Upper lobe of right lung (tissue), 1 donor: ENCODE data around the gene B3GAT3. TPM values are rescaled to one million over a fixed set of nuclear protein-coding genes. Genes with fewer than 3 reads are reported as not detected.

ENCODE experiments used
- ATAC-seq: fragments of 200-7000 bp; cut with Tn5 transposase; one replicate; pipeline ENCODE4 v1.9.1; 2020; ENCODE audit warnings: mild to moderate bottlenecking, moderate library complexity
- DNase-seq: peaks from one replicate; pipeline ENCODE4 v3.0.0-alpha.2; 2020
- H3K27ac ChIP-seq: fragments of 200-600 bp; one replicate; pipeline ENCODE4 v1.8.0; 2022
- H3K27me3 ChIP-seq: fragments of 200-600 bp; one replicate; pipeline ENCODE4 v1.8.0; 2022; ENCODE audit warnings: mild to moderate bottlenecking
- H3K36me3 ChIP-seq: fragments of 200-600 bp; one replicate; pipeline ENCODE4 v1.8.0; 2022
- H3K4me1 ChIP-seq: fragments of 200-600 bp; one replicate; pipeline ENCODE4 v1.8.0; 2022
- H3K4me3 ChIP-seq: fragments of 200-600 bp; one replicate; pipeline ENCODE4 v1.8.0; 2022; ENCODE audit warnings: mild to moderate bottlenecking
- H3K9me3 ChIP-seq: fragments of 200-600 bp; one replicate; pipeline ENCODE4 v1.8.0; 2022
- CTCF ChIP-seq: fragments of 200-600 bp; IDR thresholded peaks from one replicate; pipeline ENCODE4 v1.8.0; 2022; ENCODE audit warnings: antibody characterized with exemption
- intact Hi-C: fragments of 100-400 bp; cut with DNase I; formaldehyde crosslinking; loops from one replicate; pipeline ENCODE4 v1.11.0; 2022
- total RNA-seq: library from RNA; stranded (reverse); fragmentation: NEBNext Ultra II Directional; extraction: Animal tissue kit (Norgen Biotek cat#: 25700); gene quantifications from one replicate; pipeline ENCODE4 v1.2.1, GENCODE V29; 2021
- donor health status: DM: no; HTN: yes; CAD: no; lungs with severe emphysema.

B3GAT3 gene
- total RNA-seq, 1 donor from 2014 or later, result 40.1 TPM

GRCh38 chr11:62665599-62666258, 43.9 kb upstream of the B3GAT3 start:
- peak overlapping the region; percentile 92 for H3K4me3 ChIP-seq
- H3K36me3 ChIP-seq, result peaks cover 26% of the 10 kb centered on the region
- no peaks in the 10 kb centered on the region for H3K27me3 ChIP-seq
- no peaks in the 10 kb centered on the region for H3K9me3 ChIP-seq
- intact Hi-C loops, result no loop called here
- peak; percentile 55 for ATAC-seq
- TF ChIP-seq CTCF, result no peak
- peak; percentile 82 for DNase-seq
- H3K27ac ChIP-seq, result peak overlapping the region; percentile 91
- H3K4me1 ChIP-seq, result peaks cover 26% of the 10 kb centered on the region

DNA sequence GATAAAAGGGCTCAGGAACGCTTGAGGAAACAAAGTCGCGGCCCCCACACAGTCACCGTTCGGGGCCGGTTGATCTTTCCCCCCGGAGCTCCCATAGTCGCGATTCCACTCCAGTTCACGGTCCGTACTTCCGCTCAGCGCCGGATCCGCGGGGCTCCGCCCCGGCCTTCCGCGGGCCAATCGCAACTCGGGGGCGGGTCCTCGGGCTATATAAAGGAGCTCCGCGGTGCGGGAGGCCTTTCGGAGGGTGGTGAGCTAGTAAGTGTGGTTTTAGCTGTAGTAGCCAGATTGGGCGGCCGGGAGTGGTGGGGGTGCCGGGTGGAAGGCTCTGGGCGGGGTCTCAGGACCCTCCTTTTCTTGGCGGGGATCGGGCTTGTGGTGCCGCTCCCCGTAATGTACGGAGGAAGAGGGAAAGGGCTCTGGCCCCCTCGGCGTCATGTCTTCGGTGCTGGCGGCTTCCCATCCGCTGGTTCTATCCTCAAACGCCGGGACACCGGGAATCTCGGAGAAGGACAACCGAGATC, 43.4 kb upstream of the B3GAT3 start, which contains the start of the genes C11orf98 and CSKMT:
TSS of gene C11orf98 (minus strand) at position 136 of the 524 bp plus-strand sequence. CDS start at position 95, 41 bp downstream.
TSS of gene CSKMT (plus strand) at position 238 of the 524 bp plus-strand sequence. CDS start 568 bp downstream, outside the sequence.
- no peak for TF ChIP-seq CTCF
- ATAC-seq (peak; percentile 98), DNase-seq (peak; percentile 96)
- Histone ChIP-seq H3K27ac (peak within 1 kb of the TSS; percentile 91), H3K9me3 (no peaks in the 10 kb centered on the region), H3K27me3 (no peaks in the 10 kb centered on the region), H3K4me3 (peak within 1 kb of the TSS; percentile 92), H3K36me3 (peaks cover 26% of the 10 kb centered on the region), H3K4me1 (peaks cover 21% of the 10 kb centered on the region)
- intact Hi-C loops, result no loop called here

DNA sequence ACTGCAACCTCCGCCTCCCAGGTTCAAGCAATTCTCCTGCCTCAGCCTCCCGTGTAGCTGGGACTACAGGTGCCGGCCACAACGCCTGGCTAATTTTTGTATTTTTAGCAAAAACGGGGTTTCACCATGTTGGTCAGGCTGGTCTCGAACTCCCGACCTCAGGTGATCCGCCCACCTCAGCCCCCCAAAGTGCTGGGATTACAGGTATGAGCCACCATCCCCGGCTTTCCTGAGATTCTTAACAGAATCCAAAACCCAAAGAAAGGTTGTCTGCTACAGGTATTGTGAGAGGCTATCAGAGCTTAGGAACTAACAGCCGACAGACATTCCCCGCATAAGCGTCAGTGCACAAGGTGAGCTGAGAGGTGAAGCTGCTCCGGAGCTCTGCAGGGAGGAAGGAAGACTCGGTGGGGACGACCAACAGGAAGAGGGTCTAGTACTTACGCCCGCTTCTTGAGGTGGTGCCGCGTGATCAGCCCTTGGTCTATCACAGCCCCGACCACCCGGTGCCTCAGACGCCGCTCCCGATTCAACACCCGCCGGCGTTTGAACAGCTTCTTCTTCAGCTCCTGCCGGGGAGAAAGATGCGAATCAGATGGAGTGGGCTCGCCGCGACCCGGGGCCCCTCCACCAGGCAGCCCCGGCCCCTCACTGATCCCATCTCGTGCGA, 42.8 kb upstream of the B3GAT3 start:
- ATAC-seq (peak; percentile 60), DNase-seq (no peak)
- Histone ChIP-seq H3K4me1 (peaks cover 21% of the 10 kb centered on the region), H3K9me3 (no peaks in the 10 kb centered on the region), H3K36me3 (peaks cover 26% of the 10 kb centered on the region), H3K4me3 (peak overlapping the region; percentile 92), H3K27ac (peak overlapping the region; percentile 91), H3K27me3 (no peaks in the 10 kb centered on the region)
- intact Hi-C loops, result no loop called here
- no peak for TF ChIP-seq CTCF

DNA sequence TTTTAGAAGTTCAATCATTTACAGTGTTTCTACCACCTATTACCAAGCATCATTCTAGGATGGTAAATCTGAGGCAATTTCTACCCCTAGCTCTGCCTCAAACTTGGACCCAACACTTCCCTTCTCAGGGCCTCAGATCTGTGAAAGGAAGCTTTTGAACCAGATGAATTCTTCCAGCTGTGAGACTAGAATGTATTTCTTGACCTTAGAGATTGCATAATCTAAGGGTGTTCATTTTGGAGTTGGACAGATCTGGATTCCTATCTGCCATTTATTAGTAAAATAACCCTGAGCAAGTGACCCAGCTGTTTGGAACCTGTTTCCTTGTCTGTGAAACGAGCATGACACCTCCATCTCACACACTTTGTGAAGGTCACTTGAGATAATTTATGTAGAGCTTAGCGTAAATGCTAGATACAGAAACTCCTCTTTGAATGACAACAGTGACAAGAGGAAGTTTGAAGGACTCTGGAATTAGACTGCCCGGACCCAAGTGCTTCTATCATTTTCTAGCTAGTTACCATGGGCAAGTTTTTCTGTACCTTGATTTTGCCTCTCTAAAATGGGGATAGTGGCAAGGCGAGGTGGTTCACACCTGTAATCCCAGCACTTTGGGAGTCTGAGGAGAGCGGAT, 35.1 kb upstream of the B3GAT3 start:
- intact Hi-C loops, result no loop called here
- no peaks in the 10 kb centered on the region for H3K27me3 ChIP-seq
- H3K4me3 ChIP-seq, result no peak overlapping the region
- no peaks in the 10 kb centered on the region for H3K36me3 ChIP-seq
- no peak overlapping the region for H3K27ac ChIP-seq
- ATAC-seq (no peak), DNase-seq (no peak)
- no peak for TF ChIP-seq CTCF
- no peaks in the 10 kb centered on the region for H3K9me3 ChIP-seq
- H3K4me1 ChIP-seq, result peaks cover 6% of the 10 kb centered on the region

DNA sequence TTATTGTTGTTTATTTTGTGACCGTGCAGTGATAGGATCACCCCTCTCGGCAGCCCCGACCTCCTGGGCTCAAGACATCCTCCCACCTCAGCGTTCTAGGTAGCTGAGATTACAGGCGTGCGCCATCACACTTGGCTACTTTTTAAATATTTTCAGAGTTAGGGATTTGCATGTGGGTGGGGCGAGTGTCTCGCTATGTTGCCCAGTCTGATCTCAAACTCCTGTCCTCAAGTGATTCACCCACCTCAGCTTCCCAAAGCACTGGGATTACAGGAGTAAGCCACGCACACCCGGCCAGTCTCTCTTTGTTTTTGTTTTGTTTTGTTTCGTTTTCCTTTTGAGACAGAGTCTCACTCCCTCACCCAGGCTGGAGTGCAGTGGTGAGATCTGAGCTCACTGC, 32.5 kb upstream of the B3GAT3 start:
- DNase-seq (no peak), ATAC-seq (no peak)
- peaks cover 5% of the 10 kb centered on the region for H3K36me3 ChIP-seq
- H3K4me3 ChIP-seq, result no peak overlapping the region
- H3K4me1 ChIP-seq, result peaks cover 11% of the 10 kb centered on the region
- H3K27me3 ChIP-seq, result no peaks in the 10 kb centered on the region
- intact Hi-C loops, result no loop called here
- TF ChIP-seq CTCF, result no peak
- no peaks in the 10 kb centered on the region for H3K9me3 ChIP-seq
- H3K27ac ChIP-seq, result no peak overlapping the region
